ENCODE data around the gene ZNF415. TPM values are rescaled to one million over a fixed set of nuclear protein-coding genes. Genes with fewer than 3 reads are reported as not detected.

Gene ZNF415
- total and polyA plus RNA-seq, 11 donors = 12.8 to 38.6 (median 20.9) TPM

DNA sequence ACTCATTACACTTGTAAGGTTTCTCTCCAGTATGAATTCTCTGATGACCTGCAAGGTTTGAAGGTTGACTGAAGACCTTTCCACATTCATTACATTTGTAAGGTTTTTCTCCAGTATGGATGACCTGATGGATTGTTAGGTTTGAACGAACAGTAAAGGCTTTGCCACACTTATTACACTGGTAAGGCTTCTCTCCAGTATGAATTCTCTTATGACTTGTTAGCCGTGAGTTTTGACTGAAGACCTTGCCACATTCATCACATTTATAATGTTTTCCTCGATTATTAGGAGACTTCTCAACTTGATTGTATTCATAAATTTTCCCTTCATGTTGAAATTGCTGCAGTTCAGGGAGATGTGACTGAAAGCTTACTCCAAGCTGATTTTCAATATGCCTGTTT, 33.0 kb upstream of the ZNF415 start:
- intact Hi-C loops (cut with DNase I) = no loop called here
- DNase-seq (no peak), ATAC-seq (no peak)
- peaks cover 0 to 22% (median 0%) of the 10 kb centered on the region in 9 donors for H3K36me3 ChIP-seq
- no peak overlapping the region for H3K4me3 ChIP-seq
- TF ChIP-seq POLR2A (IDR thresholded peaks at IDR 0.05) (no peak), CTCF (IDR thresholded peaks at IDR 0.05) (no peak)
- 93 to 99% (median 95%) methylated on average over 3 of the region's 3 CpGs for WGBS, 4 donors
- H3K4me1 ChIP-seq = no peaks in the 10 kb centered on the region
- H3K27me3 ChIP-seq = no peaks in the 10 kb centered on the region
- H3K27ac ChIP-seq = no peak overlapping the region
- H3K9me3 ChIP-seq = peaks cover 0 to 91% (median 52%) of the 10 kb centered on the region in 12 donors

GRCh38 chr19:53161123-53161522, 28.4 kb upstream of the ZNF415 start:
- intact Hi-C loops (cut with DNase I) = no loop called here
- H3K9me3 ChIP-seq = peaks cover 0 to 66% (median 30%) of the 10 kb centered on the region in 12 donors
- WGBS, 4 donors = 54 to 69% (median 61%) methylated on average over 3 of the region's 3 CpGs

GRCh38 chr19:53160350-53160749, 27.6 kb upstream of the ZNF415 start:
- TF ChIP-seq CTCF (IDR thresholded peaks at IDR 0.05) = no peak
- no peak for TF ChIP-seq POLR2A (IDR thresholded peaks at IDR 0.05)
- 91 to 94% (median 92%) methylated on average over 3 of the region's 3 CpGs for WGBS, 4 donors
- intact Hi-C loops (cut with DNase I) = no loop called here
- peaks cover 0 to 10% (median 2%) of the 10 kb centered on the region in 9 donors for H3K36me3 ChIP-seq
- DNase-seq (no peak), ATAC-seq (no peak)
- H3K27me3 ChIP-seq = no peaks in the 10 kb centered on the region
- H3K4me1 ChIP-seq = peaks cover 0 to 24% (median 11%) of the 10 kb centered on the region in 12 donors
- H3K9me3 ChIP-seq = peaks cover 0 to 58% (median 22%) of the 10 kb centered on the region in 12 donors
- H3K4me3 ChIP-seq = no peak overlapping the region
- H3K27ac ChIP-seq = no peak overlapping the region

More at GRCh38 chr19:53161123-53161522, 28.4 kb upstream of the ZNF415 start:
- Histone ChIP-seq H3K4me1 (peaks cover 0 to 24% (median 11%) of the 10 kb centered on the region in 12 donors), H3K27ac (no peak overlapping the region), H3K4me3 (no peak overlapping the region), H3K27me3 (no peaks in the 10 kb centered on the region), H3K36me3 (peaks cover 0 to 18% (median 0%) of the 10 kb centered on the region in 9 donors)
- TF ChIP-seq POLR2A (IDR thresholded peaks at IDR 0.05) (no peak), CTCF (IDR thresholded peaks at IDR 0.05) (no peak)
- DNase-seq = no peak
- ATAC-seq = no peak

DNA sequence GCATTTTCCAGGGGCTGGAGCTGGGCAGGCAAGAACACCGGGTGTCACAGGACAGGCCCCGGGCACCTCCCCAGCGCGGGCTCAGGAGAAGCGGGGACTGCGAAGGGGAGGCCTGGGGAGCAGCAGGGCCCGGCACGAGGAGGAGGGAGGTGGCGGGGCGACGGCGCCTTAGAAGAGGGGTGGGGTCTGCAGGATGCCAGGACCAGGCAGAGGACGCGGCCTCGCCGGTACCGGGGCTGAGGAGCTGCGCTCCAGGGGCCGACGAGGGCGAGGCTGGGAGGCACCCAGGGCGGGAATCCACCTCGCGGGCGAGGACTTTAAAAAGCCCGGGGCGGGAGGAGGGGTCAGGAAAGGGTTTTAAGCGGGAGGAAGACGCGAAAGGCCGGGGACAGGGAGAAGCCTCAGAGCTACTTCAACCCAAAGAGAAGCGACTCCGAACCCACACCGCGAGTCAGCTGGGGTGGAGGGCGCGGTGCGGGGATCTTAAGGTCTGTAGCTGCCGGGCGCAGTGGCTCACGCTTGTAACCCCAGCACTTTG, 25.5 kb upstream of the ZNF415 start:
- H3K27me3 ChIP-seq = no peaks in the 10 kb centered on the region
- intact Hi-C loops (cut with DNase I) = loop anchor here in 4 of 10 donors (2.0 to 10.0 kb wide), 7 partner anchors 34 to 97 kb away; partner anchors contain the start of genes VN1R2 (in 1 of the 4), ZNF160 (in 1 of the 4), ZNF665 (in 1 of the 4) and ZNF677 (in 1 of the 4)
- DNase-seq = peak; percentile 31 to 64 (median 42)
- peaks cover 0 to 14% (median 6%) of the 10 kb centered on the region in 9 donors for H3K36me3 ChIP-seq
- peaks cover 0 to 52% (median 5%) of the 10 kb centered on the region in 12 donors for H3K9me3 ChIP-seq
- peak overlapping the region; percentile 44 to 89 (median 82) for H3K27ac ChIP-seq
- peak; percentile 18 to 57 (median 48) for ATAC-seq
- TF ChIP-seq POLR2A (IDR thresholded peaks at IDR 0.05) (no peak), CTCF (IDR thresholded peaks at IDR 0.05) (no peak)
- H3K4me3 ChIP-seq = peak overlapping the region; percentile 70 to 88 (median 74)
- WGBS, 4 donors = 0 to 3% (median 1%) methylated on average over 29 to 41 of the region's 41 CpGs
- H3K4me1 ChIP-seq = peaks cover 0 to 24% (median 11%) of the 10 kb centered on the region in 12 donors
